ENCODE data around the gene KLHL35. TPM values are rescaled to one million over a fixed set of nuclear protein-coding genes. Genes with fewer than 3 reads are reported as not detected.
A peak's percentile ranks its signal among the peaks of the same experiment; 100 is the strongest.

Gene KLHL35
- total RNA-seq, 3 donors from 2014 or later = 1.6 to 2.7 (median 2.6) TPM

- Histone ChIP-seq H3K4me1 (no peaks in the 10 kb centered on the region), H3K4me3 (no peak overlapping the region), H3K9me3 (no peaks in the 10 kb centered on the region), H3K27ac (no peak overlapping the region), H3K27me3 (no peaks in the 10 kb centered on the region), H3K36me3 (no peaks in the 10 kb centered on the region)
- TF ChIP-seq POLR2AphosphoS5 (IDR thresholded peaks at IDR 0.05) = no peak
- no peak for TF ChIP-seq POLR2A (IDR thresholded peaks at IDR 0.05)
- no peak for TF ChIP-seq CTCF (IDR thresholded peaks at IDR 0.05)
- intact Hi-C loops (cut with DNase I; ENCODE audit: low total_unique reads) = no loop called here
- no peak for DNase-seq (ENCODE audit: low spot score in 2 of 2)
These were observed 30.0 kb downstream of the KLHL35 start for GRCh38 chr11:75403037-75403436.

GRCh38 chr11:75402002-75402773 lies 30.8 kb downstream of the KLHL35 start:
- Histone ChIP-seq H3K27ac (no peak overlapping the region), H3K27me3 (no peaks in the 10 kb centered on the region), H3K36me3 (no peaks in the 10 kb centered on the region), H3K9me3 (no peaks in the 10 kb centered on the region), H3K4me1 (no peaks in the 10 kb centered on the region), H3K4me3 (peak overlapping the region in 1 of 3 donors; percentile 79)
- TF ChIP-seq CTCF (IDR thresholded peaks at IDR 0.05) = no peak
- no peak for TF ChIP-seq POLR2AphosphoS5 (IDR thresholded peaks at IDR 0.05)
- no peak for TF ChIP-seq POLR2A (IDR thresholded peaks at IDR 0.05)
- DNase-seq (ENCODE audit: low spot score in 2 of 2) = no peak
- intact Hi-C loops (cut with DNase I; ENCODE audit: low total_unique reads) = no loop called here

- H3K36me3 ChIP-seq = no peaks in the 10 kb centered on the region
- no peak for TF ChIP-seq POLR2A (IDR thresholded peaks at IDR 0.05)
- TF ChIP-seq CTCF (IDR thresholded peaks at IDR 0.05) = no peak
- TF ChIP-seq POLR2AphosphoS5 (IDR thresholded peaks at IDR 0.05) = no peak
- H3K4me3 ChIP-seq = peak overlapping the region; percentile 69 to 79 (median 72)
- intact Hi-C loops (cut with DNase I; ENCODE audit: low total_unique reads) = no loop called here
- H3K27me3 ChIP-seq = no peaks in the 10 kb centered on the region
- no peaks in the 10 kb centered on the region for H3K9me3 ChIP-seq
- no peak for DNase-seq (ENCODE audit: low spot score in 2 of 2)
- H3K27ac ChIP-seq = peak overlapping the region; percentile 93 to 95
- no peaks in the 10 kb centered on the region for H3K4me1 ChIP-seq
These were observed 32.7 kb downstream of the KLHL35 start for GRCh38 chr11:75400146-75400865.

GRCh38 chr11:75399344-75400145 lies 33.5 kb downstream of the KLHL35 start, which contains the start of gene RPS3:
Gene RPS3 (plus strand): TSS chr11:75399518. CDS start chr11:75399548, 30 bp downstream.
- H3K27me3 ChIP-seq = no peaks in the 10 kb centered on the region
- TF ChIP-seq POLR2A (IDR thresholded peaks at IDR 0.05) (peak; percentile 72), CTCF (IDR thresholded peaks at IDR 0.05) (peak in 1 of 3 donors; percentile 24), POLR2AphosphoS5 (IDR thresholded peaks at IDR 0.05) (peak; percentile 99 to 100 (median 99))
- intact Hi-C loops (cut with DNase I; ENCODE audit: low total_unique reads) = no loop called here
- H3K4me1 ChIP-seq = no peaks in the 10 kb centered on the region
- H3K4me3 ChIP-seq = peak within 1 kb of the TSS; percentile 69 to 79 (median 72)
- no peaks in the 10 kb centered on the region for H3K9me3 ChIP-seq
- H3K36me3 ChIP-seq = no peaks in the 10 kb centered on the region
- DNase-seq (ENCODE audit: low spot score in 2 of 2) = peak; percentile 88 to 92
- peak within 1 kb of the TSS; percentile 93 to 95 for H3K27ac ChIP-seq
